ENCODE results near the gene TSPAN31. TPM values are rescaled to one million over a fixed set of nuclear protein-coding genes. Genes with fewer than 3 reads are reported as not detected.
A peak's percentile ranks its signal among the peaks of the same experiment; 100 is the strongest.

The TSPAN31 gene
- total and polyA plus RNA-seq, 9 of the 15 experiments (the other 6 are each of a cell fraction or from before 2014, with no cell fraction given): 11.3 to 26.4 (median 14.3) TPM

GRCh38 chr12:57771873-57772428 is 27.1 kb downstream of the TSPAN31 start, which contains the start of gene METTL1 (continued):
- TF ChIP-seq ZFX (CRISPR knock-in tag; IDR thresholded peaks at IDR 0.05): peak; percentile 97
- TF ChIP-seq HDAC3 (IDR thresholded peaks at IDR 0.05; ENCODE audit: borderline replicate concordance, partially characterized antibody): peak; percentile 71
- TF ChIP-seq BACH1 (tag; IDR thresholded peaks at IDR 0.05): no peak
- TF ChIP-seq, protein P1, sequence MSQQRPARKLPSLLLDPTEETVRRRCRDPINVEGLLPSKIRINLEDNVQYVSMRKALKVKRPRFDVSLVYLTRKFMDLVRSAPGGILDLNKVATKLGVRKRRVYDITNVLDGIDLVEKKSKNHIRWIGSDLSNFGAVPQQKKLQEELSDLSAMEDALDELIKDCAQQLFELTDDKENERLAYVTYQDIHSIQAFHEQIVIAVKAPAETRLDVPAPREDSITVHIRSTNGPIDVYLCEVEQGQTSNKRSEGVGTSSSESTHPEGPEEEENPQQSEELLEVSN (IDR thresholded peaks at IDR 0.05; ENCODE audit: borderline replicate concordance in 1 of 2, extremely low read depth in 1 of 2, insufficient read depth in 1 of 2, insufficient read length in 1 of 2, low read depth in 1 of 2, low read length in 1 of 2, poor library complexity in 1 of 2, severe bottlenecking in 1 of 2): peak in 1 of 2 experiments; percentile 53
- no peak; a peak in 1 of 4 replicates for TF ChIP-seq ARNT (IDR thresholded peaks at IDR 0.05)
- peak; percentile 17; the same call in 1 of the 2 replicates for TF ChIP-seq NFE2 (IDR thresholded peaks at IDR 0.05; ENCODE audit: low read depth)
- peak; percentile 100 for TF ChIP-seq SP1 (CRISPR knock-in tag; IDR thresholded peaks at IDR 0.05)
- TF ChIP-seq, protein P2, sequence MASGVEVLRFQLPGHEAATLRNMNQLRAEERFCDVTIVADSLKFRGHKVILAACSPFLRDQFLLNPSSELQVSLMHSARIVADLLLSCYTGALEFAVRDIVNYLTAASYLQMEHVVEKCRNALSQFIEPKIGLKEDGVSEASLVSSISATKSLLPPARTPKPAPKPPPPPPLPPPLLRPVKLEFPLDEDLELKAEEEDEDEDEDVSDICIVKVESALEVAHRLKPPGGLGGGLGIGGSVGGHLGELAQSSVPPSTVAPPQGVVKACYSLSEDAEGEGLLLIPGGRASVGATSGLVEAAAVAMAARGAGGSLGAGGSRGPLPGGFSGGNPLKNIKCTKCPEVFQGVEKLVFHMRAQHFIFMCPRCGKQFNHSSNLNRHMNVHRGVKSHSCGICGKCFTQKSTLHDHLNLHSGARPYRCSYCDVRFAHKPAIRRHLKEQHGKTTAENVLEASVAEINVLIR (CRISPR knock-in tag; IDR thresholded peaks at IDR 0.05): peak; percentile 96
- peak; percentile 44; the same call in 1 of the 2 replicates for TF ChIP-seq FOSL1 (tag; conservative IDR thresholded peaks at IDR 0.05)
- no peak for TF ChIP-seq ZNF224 (CRISPR knock-in tag; IDR thresholded peaks at IDR 0.05)
- peak; percentile 100 for TF ChIP-seq EP400 (IDR thresholded peaks at IDR 0.05)
- TF ChIP-seq KLF16 (IDR thresholded peaks at IDR 0.05): no peak
- peak; percentile 98 for TF ChIP-seq TFAP4 (CRISPR knock-in tag; IDR thresholded peaks at IDR 0.05; ENCODE audit: borderline replicate concordance)
- TF ChIP-seq PBX2 (CRISPR knock-in tag; IDR thresholded peaks at IDR 0.05; ENCODE audit: low read depth): no peak
- no peak for TF ChIP-seq PBX2 (tag; conservative IDR thresholded peaks at IDR 0.05; ENCODE audit: low read depth)
- no peak for TF ChIP-seq ID3 (CRISPR knock-in tag; IDR thresholded peaks at IDR 0.05)
- no peak for TF ChIP-seq ID3 (tag; IDR thresholded peaks at IDR 0.05)
- 0 out of 2 replicates have a peak, but pooled peaks have one; percentile 10 for TF ChIP-seq ATF4 (CRISPR knock-in tag; IDR thresholded peaks at IDR 0.05)
- peak; percentile 76 for TF ChIP-seq L3MBTL2 (IDR thresholded peaks at IDR 0.05)
- peak; percentile 65; the same call in 1 of the 2 replicates for TF ChIP-seq PML (IDR thresholded peaks at IDR 0.05; ENCODE audit: low read length)
- peak; percentile 96 for TF ChIP-seq POLR2G (IDR thresholded peaks at IDR 0.05; ENCODE audit: low read depth, low read length)
- peak; percentile 58 for TF ChIP-seq DACH1 (IDR thresholded peaks at IDR 0.05; ENCODE audit: partially characterized antibody)

Data from K562 (cell line).